MM.1S (cell line): ENCODE results near the gene ZNF335.

ENCODE experiments used
- EZH2 ChIP-seq: fragments of 300-600 bp; sonication (generic); optimal IDR thresholded peaks from 2 replicates; pipeline ENCODE3; 2017; ENCODE audit warnings: low read depth, mild to moderate bottlenecking, antibody characterized with exemption, low read length, mixed read lengths
- TF ChIP-seq, protein P1 (sequence below): fragments of 300-600 bp; sonication (generic); IDR thresholded peaks from 2 replicates; pipeline ENCODE4 v1.5.1; 2016; ENCODE audit warnings: antibody characterized with exemption, low read length, mixed read lengths

GRCh38 chr20:46018611-46019010 lies 46.6 kb upstream of the ZNF335 start:
- TF ChIP-seq, protein P1, sequence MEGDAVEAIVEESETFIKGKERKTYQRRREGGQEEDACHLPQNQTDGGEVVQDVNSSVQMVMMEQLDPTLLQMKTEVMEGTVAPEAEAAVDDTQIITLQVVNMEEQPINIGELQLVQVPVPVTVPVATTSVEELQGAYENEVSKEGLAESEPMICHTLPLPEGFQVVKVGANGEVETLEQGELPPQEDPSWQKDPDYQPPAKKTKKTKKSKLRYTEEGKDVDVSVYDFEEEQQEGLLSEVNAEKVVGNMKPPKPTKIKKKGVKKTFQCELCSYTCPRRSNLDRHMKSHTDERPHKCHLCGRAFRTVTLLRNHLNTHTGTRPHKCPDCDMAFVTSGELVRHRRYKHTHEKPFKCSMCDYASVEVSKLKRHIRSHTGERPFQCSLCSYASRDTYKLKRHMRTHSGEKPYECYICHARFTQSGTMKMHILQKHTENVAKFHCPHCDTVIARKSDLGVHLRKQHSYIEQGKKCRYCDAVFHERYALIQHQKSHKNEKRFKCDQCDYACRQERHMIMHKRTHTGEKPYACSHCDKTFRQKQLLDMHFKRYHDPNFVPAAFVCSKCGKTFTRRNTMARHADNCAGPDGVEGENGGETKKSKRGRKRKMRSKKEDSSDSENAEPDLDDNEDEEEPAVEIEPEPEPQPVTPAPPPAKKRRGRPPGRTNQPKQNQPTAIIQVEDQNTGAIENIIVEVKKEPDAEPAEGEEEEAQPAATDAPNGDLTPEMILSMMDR = no peak
- TF ChIP-seq EZH2 = no peak
